ENCODE results near the gene P4HA2. TPM values are rescaled to one million over a fixed set of nuclear protein-coding genes. Genes with fewer than 3 reads are reported as not detected.

Gene P4HA2
- total RNA-seq, 2 donors from 2014 or later: 0.50 TPM; not detected in 1

DNA sequence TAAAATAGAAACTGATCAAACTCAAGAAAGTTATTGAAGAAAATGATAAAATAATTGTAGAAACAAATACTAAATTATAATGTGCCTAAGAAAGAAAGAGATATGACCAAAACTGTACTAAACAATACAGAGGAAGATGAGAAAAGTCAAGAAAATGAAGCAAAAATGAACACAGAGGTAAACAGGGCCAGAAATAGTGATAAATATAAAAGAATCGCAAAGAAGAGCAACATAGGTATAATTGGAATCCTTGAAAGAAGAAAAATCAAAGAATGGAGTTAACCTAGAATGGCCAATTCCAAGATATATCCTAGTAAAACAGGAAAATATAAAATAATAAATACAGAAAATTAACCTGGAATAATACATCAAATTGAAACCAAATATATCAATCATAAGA, 84.5 kb downstream of the P4HA2 start:
- no peak overlapping the region for H3K27ac Mint-ChIP-seq
- ATAC-seq (no peak), DNase-seq (no peak)
- H3K27me3 Mint-ChIP-seq: no peaks in the 10 kb centered on the region
- H3K9me3 ChIP-seq (ENCODE audit: control insufficient read depth, low read length, poor library complexity, severe bottlenecking): peaks cover 5% of the 10 kb centered on the region
- H3K4me1 Mint-ChIP-seq: no peaks in the 10 kb centered on the region
- no peak overlapping the region for H3K4me3 Mint-ChIP-seq
- no peaks in the 10 kb centered on the region for H3K36me3 Mint-ChIP-seq (ENCODE audit: low read depth)

DNA sequence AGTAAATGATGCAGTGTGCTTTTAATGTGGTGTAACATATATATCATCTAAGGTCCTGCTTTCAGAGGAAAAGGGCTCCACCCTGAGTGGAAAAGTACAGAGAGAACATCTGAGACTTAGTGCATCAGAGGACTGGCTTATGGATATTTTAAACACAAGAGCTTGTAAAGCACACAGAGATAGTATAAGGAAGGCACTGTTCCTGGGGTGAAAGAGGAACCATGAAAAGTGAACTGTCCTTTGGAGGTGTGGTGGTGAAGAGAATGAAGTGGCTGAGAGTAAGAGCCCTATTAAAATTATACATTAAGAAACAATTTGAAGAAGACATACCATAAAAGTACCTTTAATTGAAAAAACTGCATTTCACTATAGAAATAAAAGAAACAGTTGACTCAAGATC, 85.2 kb downstream of the P4HA2 start:
- Mint-ChIP-seq H3K27ac (no peak overlapping the region), H3K4me3 (no peak overlapping the region), H3K27me3 (no peaks in the 10 kb centered on the region), H3K4me1 (no peaks in the 10 kb centered on the region), H3K36me3 (ENCODE audit: low read depth) (no peaks in the 10 kb centered on the region)
- peaks cover 5% of the 10 kb centered on the region for H3K9me3 ChIP-seq (ENCODE audit: control insufficient read depth, low read length, poor library complexity, severe bottlenecking)
- ATAC-seq (no peak), DNase-seq (no peak)

Other genes starting within 250 kb of the P4HA2 start
- 10 to 100 TPM; 18.0 to 22.2 TPM for gene ACSL6, start 216.2 kb downstream of the P4HA2 start, total RNA-seq
- not detected for gene IL3, start 167.2 kb downstream of the P4HA2 start, total RNA-seq
- not detected for gene CSF2, start 154.1 kb downstream of the P4HA2 start, total RNA-seq
- not detected for gene PDLIM4, start 29.8 kb upstream of the P4HA2 start, total RNA-seq
- under 1 TPM in 1 of 2 donors, not detected in 1; 0.70 TPM for gene SLC22A4, start 66.5 kb upstream of the P4HA2 start, total RNA-seq
- gene SLC22A5, start 141.9 kb upstream of the P4HA2 start, total RNA-seq: 1 to 10 TPM; 3.4 to 3.7 TPM

All from T-helper 17 cell (primary cell).